Measurements from ENCODE around the gene MRAS.

MRAS gene

DNA sequence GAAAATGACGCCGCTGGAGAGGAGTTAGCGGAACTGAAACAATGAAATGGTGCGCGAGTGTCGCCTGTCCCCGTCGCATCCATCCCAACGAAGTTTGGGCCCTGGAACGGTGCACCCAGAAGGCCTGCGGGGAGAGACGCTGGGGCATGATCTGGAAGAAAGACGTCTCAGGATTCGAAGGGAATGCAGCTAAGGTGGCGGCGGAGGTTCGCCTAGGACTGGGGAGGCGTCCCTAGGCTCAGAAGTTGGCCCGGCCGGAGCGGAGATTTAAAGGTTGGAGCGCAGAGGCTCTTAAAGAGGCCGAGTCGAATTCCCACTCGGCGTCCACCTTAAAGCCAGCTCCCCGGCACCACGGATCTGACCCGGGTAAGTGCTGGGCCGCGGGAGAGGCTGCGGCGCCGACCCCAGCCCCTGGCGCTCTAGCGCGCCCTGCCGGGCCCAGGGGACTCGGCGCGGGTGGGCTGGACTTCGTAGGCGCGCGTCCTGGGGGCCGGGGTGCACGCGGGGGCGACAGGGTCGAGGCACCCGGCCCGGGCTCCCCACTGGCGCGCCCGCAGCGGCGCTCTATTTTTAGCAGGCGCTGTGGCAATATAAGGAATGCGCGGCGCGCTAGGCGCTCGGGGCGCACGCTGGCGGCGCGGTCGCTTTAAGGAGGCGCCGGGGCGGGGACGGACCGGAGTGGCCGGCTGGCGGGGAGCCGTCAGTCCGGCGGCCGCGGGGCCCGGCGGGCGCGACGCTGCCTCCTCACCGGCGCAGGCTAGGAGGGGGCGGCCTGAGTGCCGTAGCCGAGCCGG, at the start of gene MRAS:
MRAS (plus strand) TSS at position 620 of the 794 bp plus-strand sequence. CDS start 24,305 bp downstream, outside the sequence.
- no peak for DNase-seq

DNA sequence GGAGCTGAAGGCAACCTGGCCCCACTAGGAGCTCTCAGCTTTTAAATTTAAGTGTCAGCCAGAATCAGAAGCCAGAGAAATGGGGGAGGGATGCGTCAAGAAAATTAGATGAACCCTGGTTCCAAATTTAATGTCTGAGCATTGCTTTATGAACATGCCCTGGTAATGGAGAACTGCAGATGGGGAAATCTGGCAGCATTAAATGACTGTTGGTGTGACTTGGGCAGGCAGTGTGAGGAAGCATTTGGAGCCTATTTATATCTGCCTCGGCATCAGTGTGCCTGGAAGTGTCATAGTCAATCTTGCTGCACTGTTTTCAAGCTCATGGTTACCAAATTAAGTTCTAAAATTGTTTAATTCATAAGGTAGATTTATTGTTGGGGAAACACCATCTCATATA, 47.7 kb upstream of the MRAS start:
- DNase-seq = no peak

DNA sequence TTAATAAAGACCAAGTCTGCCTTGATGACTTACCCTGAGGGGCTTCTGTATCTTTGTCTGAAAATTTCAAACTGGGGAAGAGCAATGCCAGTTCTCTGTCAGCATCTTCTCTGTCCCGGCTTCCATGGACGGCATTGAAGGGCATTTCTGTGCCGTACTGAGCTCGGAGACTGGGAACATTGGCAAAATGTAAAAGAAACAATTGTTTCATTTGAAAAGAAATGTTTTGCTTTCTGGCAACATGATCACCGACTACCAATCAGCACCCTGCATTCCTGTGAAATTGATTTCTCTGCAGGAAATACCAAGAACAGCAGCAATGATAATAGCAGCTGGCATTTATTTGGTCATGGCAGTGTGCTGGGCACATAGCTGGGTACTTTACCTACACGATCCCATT, 44.9 kb upstream of the MRAS start:
- DNase-seq = no peak

DNA sequence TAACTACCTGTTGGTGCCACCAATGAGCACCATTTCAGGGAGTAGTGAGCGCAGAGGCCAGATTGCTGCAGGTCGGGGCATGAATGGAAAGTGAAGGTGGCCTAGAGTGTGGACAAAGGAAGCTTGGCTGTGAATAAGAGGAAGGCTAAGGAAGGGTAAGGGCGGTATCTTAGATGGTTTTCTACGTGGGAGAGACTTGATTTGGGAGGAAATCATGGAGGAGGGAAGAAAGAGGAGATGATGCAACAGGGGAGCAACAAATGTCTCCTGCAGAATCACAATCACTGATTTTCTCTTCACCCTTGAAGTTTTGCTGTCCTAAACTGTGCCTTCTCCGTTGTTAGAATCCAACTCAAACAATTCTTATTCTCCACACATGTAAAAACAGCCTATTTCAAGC, 40.5 kb upstream of the MRAS start:
- no peak for DNase-seq

DNA sequence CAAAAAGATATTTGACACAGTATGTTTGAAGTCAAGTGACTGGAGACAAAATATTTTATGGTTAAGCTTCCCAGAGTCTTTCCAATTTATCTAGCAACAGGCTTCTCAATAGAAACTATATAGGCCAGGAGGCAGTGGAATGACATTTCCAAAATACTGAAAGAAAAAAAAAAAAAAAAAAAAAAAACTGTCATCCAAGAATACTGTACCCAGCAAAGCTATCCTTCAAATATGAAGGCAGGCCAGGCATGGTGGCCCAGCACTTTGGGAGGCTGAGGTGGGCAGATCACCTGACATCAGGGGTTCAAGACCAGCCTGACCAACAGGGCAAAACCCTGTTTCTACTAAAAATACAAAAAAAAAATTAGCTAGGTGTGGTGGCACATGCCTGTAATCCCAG, 39.6 kb upstream of the MRAS start:
- no peak for DNase-seq

DNA sequence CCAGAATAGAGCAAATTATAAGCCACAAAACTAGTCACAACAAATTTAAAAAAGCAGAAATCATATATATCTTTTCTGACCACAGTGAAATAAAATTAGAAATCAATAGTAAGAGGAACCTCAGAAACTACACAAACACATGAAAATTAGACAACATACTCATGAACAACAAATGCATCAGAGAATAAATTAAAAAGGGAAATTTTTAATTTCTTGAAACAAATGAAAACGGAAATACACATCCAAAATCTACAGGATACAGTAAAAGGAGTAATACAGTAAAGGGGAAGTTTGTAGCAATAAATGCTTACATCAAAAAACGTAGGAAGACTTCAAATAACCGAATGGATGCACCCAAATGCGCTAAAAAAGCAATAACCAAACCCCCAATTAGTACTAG, 37.9 kb upstream of the MRAS start:
- DNase-seq = no peak

DNA sequence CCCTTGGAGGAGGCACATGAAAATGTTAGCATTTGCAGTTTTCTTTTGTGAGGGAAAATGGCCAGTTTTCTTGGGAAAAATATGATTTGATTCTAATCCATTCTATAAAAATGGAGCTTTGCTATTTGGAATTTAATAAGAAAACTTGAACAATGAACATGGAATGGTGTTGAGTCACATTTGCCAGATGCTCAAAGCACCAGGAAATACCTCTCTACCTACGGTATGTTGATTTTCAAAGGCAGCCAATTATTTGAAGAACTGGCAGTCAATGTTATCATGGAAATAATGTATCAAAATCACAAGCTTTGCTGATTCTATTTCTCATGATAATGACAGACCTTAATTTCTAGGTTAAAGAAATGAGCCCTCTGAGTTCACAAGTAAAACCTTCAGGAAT, 33.6 kb upstream of the MRAS start:
- DNase-seq = no peak

DNA sequence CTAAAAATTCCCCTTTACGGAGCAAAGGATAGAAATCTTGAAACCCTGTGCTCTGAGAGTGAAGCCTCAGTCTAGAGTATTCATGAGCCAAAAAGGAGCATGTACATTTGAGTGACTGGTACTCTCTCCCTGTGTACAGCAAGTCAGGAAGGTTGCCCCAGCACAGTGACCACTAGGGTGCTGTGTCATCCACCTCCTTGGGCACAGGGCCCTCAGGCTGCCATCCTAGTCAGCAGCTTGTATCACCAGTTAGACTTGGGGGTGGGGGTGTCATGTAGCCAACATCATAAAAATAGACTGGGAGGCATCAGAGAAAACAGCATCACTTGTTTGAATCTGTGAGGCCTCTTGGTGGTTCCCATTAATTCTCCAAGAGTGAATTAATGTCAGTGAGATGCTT, 30.7 kb upstream of the MRAS start:
- no peak for DNase-seq

DNA sequence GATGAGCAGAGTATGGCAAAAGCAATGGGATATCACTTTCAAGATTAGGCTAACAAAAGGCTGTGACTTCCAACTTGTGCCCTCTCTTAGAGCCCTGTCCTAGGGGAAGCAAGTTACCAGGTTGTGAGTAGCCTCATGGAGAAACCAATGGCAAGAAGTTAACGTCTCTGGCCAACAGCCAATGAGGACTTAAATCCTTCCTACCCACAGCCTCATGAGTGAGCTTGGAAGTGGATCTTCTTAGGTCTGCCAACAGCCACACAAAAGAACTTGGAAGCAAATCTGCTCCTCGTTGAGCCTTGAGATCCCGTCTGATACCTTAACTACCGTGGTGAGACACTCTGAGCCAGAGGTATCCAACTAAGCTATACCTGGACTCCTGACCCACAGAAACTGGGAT, 24.4 kb upstream of the MRAS start:
- no peak for DNase-seq

DNA sequence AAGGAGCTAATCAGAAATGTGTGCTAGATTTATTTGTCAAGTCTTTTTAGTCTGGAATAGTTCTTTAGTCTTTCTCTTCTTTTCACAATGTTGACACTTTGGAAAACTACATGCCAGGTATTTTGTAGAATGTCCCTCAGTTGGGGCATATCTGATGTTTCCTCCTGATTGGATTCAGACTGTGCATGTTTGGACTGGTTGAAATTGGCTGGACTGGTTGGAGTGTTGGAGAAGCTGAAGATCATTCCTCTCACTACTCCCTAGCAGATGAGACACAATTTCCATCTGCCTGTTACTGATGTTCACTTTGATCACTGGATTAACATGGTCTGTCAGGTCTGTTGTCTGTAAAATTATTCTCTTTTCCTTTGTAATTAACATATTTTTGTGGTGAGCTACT, 22.4 kb upstream of the MRAS start:
- DNase-seq = no peak

DNA sequence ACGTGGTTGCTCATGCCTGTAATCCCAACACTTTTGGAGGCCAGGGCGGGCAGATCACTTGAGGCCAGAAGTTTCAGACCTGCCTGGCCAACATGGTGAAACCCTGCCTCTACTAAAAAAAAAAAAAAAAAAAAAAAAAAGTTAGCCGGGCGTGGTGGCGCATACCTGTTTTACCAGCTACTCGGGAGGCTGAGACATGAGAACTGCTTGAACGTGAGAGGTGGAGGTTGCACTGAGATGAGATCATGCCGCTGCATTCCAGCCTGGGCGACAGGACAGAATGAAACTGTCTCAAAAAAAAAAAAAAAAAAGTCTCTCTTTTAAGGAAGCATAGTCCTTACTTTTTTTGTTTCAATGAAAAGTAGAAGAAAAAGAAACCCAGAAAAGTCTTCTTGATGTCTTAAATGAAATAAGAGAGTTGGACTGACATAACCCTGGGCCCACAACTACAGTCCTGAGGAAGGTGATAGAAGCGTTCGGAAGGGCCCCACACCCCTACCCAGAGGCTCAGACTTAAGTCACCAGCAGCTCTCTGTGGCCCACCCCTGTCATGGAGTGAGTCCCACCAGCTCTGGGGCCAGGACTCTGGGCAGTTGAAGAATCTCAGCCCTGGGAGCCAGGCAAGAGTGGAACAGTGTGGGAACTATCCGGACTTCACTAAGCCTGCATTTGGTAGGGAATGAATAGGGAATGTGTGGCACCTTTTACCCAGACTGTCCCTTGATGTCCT, 21.3 kb upstream of the MRAS start:
- no peak for DNase-seq

DNA sequence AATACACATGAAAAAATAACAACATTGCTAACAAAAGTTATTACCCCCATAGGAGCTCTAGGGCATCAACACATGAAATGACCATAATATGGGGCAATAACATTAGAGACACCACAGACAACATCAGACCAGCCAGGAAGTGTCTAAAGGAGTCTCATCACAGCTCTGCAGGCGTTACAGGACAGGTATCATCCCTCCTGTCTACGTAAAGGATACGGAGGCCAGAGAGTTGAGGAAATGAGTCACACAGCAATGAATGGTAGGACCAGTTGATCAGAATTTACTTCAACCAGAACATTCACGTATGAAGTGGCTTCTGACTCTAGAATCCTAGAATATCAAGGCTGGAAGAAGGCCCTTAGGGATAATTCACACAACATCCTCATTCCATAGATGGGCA, 20.5 kb upstream of the MRAS start:
- no peak for DNase-seq

DNA sequence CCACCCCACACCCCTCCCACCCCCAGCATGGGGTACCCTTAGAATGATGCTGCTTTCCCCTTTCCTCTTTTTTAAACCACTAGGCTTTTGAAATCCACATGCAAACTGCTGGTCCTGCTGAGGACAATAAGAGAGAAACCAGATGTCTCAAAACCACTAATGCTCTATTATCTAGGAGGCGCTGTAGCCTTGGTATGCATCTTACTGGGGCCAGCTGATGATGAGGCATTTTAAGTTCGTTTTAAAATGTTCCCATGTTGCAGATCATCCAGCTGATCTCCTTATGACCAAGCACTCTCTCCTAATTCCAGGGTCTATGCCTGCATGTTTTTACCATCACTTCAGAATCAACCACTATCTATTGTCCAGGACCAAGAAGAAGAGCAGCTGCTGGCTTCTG, 20.0 kb upstream of the MRAS start:
- DNase-seq = no peak

DNA sequence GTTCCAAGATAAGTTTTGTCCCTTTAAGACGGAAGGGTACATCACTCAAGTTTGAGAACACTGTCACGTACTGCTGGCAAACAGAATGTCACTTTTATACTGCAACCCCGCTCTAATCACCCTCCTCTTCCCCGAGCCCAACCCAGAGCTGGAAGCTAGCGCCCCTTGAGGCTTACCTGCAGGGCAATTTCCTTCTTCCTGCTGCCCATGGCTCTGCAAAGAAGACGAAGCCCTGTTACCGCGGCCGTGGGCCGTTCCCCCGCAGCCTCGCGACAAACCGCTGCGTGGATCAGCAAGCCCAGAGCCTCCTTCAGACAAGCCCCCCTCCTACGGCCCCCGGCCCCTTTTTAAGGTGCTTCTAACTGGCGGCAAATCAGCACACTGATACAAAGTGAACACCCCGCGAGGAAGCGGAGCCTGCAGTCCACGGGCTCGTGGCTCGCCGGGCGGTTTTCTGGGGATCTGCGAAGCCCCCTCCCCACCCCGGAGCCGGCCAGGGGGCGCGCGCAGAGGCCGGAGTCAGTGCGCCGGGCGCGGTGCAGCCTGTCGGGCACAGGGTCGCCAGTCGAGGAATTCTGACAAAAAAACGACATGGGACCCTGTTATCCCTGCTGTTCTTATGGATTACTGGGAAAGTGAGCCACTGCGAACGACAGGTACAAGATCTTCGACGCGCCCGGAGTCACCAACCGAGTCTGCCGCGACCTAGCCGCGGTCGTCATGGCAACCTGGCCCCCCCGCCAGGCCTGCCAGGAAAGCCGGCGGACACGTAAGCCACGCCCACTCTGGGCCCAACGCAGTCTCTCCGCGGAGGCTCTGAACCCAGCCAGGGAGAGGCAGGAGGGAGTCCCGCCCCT, 19.0 kb upstream of the MRAS start, which contains the start of gene NME9:
NME9 (minus strand) TSS at position 725 of the 857 bp plus-strand sequence; CDS start at position 209, 516 bp downstream.
- DNase-seq = peak; percentile 87

DNA sequence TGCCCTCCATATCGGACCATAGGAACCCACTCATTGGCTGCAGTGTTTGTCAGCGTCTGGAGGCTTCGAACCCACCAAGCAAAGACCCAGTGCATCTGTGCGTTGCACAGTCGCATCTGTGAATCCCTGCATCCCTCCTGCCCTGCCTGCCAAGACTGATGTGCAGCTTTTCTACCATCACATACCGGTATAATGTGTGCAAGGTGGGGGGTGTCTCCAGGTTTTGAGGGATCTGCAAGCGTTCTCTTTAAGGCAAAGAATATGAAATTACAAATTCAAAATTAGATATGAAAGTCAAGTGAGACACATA, 18.4 kb upstream of the MRAS start:
- DNase-seq = no peak

DNA sequence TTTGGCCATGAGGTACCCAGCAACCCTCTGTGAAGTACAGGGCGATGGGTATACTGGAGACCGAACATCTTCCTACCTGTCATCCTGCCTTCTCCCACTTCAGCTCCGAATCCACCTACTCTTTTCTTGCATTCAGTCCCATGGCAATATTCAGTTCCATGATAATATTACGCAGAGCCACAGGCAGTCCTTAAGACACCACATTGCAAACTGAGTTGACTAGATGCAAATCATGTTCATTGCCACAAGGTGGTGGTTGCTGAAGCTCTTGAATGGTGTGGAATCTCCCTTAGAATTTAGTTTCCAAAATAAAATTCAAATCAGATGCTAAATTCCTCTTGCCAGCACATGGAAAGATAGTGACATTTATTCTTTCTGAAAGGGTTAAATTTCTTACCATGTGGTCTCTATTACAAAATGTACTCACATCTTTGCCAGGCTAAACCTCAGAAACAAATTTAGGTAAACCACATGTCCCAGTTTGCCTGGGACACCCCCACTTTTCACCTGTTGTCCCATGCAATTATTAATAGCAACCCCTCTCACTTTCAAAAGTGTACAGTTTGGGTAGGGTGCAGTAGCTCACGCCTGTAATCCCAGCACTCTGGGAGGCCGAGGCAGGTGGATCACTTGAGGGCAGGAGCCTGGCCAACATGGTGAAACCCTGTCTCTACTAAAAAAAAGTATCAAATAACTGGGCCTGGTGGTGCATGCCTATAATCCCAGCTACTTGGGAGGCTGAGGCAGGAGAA, 17.1 kb upstream of the MRAS start:
- no peak for DNase-seq

DNA sequence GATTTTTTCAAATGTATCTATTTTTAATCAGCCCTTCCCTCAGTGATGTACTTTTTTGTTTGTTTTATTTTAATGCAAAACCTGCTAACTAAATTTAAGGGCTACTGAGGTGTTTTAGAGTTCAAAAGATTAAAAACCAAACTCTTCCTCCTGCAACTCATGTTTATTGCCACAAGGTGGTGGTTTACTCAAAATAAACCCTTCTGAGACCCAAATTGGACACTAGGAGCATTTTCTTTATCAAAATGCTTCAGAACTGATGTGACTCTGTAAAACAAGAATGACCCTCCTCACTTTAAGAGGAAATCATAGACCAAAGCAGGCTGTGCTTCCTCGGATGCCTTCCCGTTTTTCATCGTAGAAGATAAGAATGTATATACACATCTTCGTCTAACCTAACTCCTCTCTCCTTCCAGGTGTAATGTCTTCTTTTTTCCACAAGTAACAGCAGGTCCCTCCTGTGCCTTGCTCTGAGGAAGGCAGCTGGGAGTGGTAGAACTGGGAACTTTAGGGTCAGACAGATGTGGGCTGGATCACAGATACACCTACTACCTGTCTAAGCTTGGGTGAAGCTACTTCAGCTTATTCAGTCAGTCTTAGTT, 15.8 kb upstream of the MRAS start:
- DNase-seq = no peak

DNA sequence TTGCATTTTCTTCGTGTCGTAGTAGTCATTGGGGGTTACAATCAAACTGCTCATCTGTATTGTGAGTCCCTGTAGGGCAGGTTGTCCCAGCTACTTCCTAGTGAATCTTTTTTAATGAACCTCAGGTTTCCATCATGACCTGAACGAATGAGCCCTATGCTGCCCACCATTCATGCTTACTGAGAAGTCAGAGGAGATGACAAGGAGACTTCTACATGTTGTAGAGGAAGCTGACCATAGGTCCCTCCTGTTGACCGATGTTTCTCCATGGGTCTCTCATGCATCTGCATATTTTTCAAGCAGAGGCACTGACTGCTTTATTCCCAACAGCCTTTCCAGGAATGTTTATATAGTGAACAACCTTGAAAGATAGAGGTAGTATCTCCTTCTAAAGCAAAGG, 13.8 kb upstream of the MRAS start:
- no peak for DNase-seq

DNA sequence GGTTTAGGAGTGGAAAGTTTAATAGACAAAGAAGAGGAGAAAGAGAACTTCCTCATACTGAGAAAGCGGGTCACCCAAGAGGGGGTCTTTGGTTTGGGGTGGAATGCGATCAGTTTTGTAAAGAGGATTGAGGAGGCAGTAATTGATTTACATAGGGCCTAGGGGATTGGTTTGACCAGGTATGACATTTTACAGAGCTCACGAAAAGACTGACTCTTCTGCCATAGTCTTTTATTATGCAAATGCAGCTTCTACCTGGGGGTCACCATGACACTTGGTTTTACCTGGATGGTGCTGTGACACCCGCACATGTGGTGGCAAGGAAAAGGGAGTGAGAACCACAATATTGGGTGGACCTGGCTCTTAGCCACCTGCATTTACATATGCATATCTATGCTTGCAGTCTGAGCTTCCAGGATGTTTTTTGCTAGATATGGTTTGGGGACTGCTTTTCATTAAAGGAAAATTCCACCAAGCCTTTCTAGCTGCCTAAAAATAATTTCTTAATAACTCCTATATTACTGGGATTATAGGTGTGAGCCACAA, 11.9 kb upstream of the MRAS start:
- DNase-seq = no peak

DNA sequence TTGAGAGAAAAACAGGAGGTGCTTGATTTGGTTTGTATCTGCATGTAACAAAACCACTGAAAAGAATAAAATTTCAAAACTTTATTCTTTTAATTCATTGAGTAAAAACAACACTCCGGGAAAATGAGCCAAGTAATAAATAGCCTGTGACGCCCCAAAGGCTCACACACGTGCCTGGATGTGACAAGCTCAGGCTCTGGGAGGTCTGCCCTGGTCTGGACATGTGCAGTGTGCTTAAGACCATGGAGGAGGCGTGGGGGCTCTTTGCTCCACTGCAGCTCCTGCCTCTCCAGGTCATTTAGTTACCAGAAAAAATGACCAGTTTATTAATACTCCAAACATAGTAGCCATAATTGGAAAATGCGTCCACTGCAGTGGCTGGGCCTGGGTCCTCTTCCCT, 10.1 kb upstream of the MRAS start:
- no peak for DNase-seq

DNA sequence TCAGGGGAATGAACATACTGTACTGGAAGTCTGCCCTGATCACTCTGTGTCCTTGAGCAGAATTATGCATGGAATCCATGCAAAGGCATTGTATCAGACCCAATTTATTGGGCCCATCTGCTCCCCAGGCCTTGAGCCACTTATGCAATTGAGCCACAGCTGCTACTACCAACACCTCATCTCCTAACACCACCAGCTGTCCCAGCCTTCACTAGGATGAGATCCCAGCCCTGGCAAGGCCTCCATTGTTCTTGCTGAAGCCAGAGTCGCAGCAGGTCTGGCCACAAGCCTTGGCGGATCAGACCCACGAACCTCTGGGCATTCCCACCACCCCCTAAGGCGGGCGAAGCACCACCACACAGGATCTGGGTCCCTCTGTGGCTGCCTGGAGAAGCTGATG, 9.6 kb upstream of the MRAS start:
- DNase-seq = no peak

DNA sequence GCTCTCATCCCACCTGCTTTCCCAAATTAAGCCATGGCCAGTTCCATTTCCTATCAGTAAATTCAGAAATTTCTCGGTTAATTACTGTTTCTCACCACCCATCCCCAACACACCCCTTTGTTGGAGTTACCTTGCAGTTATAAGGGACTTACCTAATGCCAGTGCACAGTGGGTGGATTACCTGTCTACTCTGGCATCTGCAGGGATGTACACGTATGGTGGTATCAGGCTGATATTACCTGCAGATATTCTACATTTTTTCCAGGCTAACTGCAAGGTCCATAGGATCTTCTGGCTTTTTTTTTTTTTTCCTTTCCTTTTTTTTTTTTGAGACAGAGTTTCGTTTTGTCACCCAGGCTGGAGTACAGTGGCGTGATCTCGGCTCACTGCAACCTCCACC, 7.9 kb upstream of the MRAS start:
- DNase-seq = no peak
